Vagina (tissue), 2 donors: ENCODE data around the gene NABP1.

ENCODE experiments used
- CTCF ChIP-seq, 3 experiments: fragments of 450-650 bp in 2 of 3; fragments of 200-600 bp in 1 of 3; sonication (generic) in 1 of 3; IDR thresholded peaks; one replicate each; pipeline ENCODE4 v1.5.1; 2017 to 2019; ENCODE audit warnings: antibody characterized with exemption in 3 of 3, mild to moderate bottlenecking in 2 of 3, moderate library complexity in 2 of 3
- POLR2A ChIP-seq, 2 donors: fragments of 450-650 bp; IDR thresholded peaks; one replicate each; pipeline ENCODE4 v1.6.1; 2017; ENCODE audit warnings: antibody characterized with exemption in 2 of 2, mild to moderate bottlenecking in 2 of 2, moderate library complexity in 2 of 2
- POLR2AphosphoS5 ChIP-seq, 2 donors: sonication (generic); formaldehyde crosslinking; IDR thresholded peaks; one replicate each; pipeline ENCODE4 v1.9.0; 2017; ENCODE audit warnings: antibody characterized with exemption in 2 of 2, mild to moderate bottlenecking in 2 of 2, low read depth in 1 of 2; ENCODE audit not compliant: insufficient read depth in 1 of 2

DNA sequence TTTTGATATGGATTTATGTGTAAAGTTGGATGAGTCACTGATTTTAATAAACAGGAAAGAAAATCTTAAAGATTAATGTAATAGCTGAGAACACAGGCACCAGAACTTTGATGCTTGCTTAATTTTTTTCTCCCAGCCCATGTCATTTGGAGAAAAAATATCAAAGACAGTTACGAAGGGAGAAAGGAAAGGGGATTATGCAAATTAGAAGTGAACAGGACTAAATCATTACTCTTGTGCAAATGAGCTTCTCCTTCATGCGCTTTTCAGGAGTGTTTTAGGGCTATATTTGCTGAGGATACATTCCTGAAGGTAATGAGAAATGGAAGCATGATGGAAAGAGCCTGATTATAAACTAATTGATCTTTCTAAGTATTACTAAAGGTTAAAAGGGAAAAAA lies 28.9 kb downstream of the NABP1 start:
- TF ChIP-seq CTCF (IDR thresholded peaks at IDR 0.05) (no peak), POLR2A (IDR thresholded peaks at IDR 0.05) (no peak), POLR2AphosphoS5 (IDR thresholded peaks at IDR 0.05; ENCODE audit: insufficient read depth in 1 of 2, low read depth in 1 of 2) (no peak)
